GM18951 (cell line): Measurements from ENCODE around the gene PAM16.
"Not testable (repeated sequence)": the region's sequence is repeated elsewhere in the genome, so short reads cannot be mapped to it uniquely, and the experiment has no call there.

Source experiments
- POLR2A ChIP-seq: IDR thresholded peaks from 4 replicates; pipeline ENCODE4 v1.6.1; 2011; ENCODE audit warnings: mild to moderate bottlenecking; ENCODE audit not compliant: insufficient read length, insufficient read depth; ENCODE audit errors: extremely low read depth
- in situ Hi-C: fragments of 300-500 bp; cut with MboI; formaldehyde crosslinking; loops from one replicate; pipeline ENCODE4 v1.12.0; 2022; ENCODE audit warnings: low sequenced_read_pairs, mixed read lengths, inconsistent platforms; ENCODE audit not compliant: unreplicated experiment

PAM16 gene

GRCh38 chr16:4347765-4348509 is 3.2 kb downstream of the PAM16 start:
- in situ Hi-C loops: no loop called here
- no peak for TF ChIP-seq POLR2A

DNA sequence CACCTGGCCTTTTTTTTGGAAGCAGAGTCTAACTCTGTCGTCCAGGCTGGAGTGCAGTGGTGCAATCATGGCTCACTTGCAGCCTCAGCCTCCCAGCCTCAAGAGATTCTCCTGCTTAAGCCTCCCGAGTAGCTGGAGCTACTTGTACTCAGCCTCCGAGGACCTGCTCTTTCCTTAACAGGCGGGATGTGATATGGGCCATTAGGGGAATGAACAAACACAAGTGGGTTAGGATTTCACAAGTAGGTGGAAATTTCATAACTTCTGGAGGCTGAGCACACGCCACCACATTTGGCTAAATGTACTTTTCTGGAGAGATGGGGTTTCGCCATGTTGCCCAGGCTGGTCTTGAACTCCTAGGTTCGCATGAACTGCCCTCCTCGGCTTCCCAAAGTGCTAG is 4.1 kb downstream of the PAM16 start:
- no peak for TF ChIP-seq POLR2A
- in situ Hi-C loops: no loop called here

- TF ChIP-seq POLR2A: no peak
- in situ Hi-C loops: no loop called here
Observed at GRCh38 chr16:4345836-4346781, 5.0 kb downstream of the PAM16 start.

GRCh38 chr16:4344983-4345835 is 5.9 kb downstream of the PAM16 start:
- TF ChIP-seq POLR2A: no peak
- in situ Hi-C loops: no loop called here

GRCh38 chr16:4344300-4344982 is 6.7 kb downstream of the PAM16 start:
- in situ Hi-C loops: not testable (repeated sequence)

- no peak for TF ChIP-seq POLR2A
- in situ Hi-C loops: no loop called here
Observed at GRCh38 chr16:4342866-4343744, 8.0 kb downstream of the PAM16 start.

DNA sequence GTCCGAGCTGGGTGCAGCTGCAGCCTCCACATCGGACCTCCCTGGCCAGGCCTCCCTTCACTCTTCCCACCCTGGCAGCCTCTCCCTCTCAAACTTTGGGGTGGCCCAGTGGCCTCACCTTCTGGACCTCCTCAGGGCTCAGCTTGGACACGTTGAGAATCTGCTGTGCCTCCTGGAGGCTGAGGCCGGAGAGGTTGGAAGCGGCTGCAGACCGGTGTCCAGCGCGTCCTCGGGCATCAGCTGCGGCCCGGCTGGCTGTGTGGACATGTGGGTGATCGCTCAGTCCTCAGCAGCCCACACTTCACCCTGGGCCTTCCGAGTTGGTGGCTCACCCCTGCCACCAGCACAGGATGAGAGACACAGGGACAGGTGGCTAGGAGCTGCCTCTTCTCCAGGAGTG is 9.9 kb downstream of the PAM16 start:
- TF ChIP-seq POLR2A: no peak

GRCh38 chr16:4340443-4340842 is 10.7 kb downstream of the PAM16 start:
- no peak for TF ChIP-seq POLR2A
- in situ Hi-C loops: no loop called here

More for the DNA sequence above, 9.9 kb downstream of the PAM16 start:
- in situ Hi-C loops: no loop called here

DNA sequence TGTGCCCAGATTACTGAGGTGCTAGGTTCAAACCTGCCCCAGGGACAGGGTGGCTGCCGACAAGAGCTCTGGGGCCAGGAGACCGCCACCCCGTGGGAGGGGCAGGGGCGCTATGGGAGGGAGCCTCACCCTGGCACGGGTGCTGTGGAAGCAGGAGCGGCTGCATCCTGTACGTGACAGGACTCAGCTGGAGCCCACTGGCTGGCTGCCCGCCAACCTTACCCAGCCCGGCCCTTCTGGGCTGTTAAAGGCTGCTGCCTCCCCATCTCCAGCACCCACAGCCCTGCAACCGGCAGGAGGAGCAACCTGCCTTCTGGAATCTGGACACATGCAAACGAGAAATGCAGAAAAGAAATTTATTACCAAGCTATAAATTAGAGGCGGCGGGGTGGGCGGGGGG is 11.2 kb downstream of the PAM16 start:
- TF ChIP-seq POLR2A: no peak
- in situ Hi-C loops: no loop called here

DNA sequence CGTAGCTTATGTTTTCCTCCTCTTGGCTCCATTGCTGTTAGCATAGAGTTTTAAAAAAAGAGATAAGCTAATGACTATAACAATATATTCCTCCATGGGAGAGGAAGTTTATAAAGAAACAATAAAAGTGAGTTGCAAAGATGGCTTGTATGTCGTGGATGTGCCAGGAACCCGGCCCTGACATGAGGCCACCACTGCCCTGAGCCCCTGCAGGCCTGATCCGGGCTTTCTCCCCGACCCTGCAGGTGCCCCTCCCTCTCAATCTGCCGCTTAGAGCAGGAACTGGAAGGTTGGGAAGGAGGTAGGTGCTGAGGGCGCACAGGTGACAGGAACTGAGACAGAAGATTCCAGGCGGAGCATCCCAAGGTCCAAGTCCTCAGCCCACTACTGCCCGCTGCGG is 11.7 kb downstream of the PAM16 start:
- no peak for TF ChIP-seq POLR2A
- in situ Hi-C loops: no loop called here

DNA sequence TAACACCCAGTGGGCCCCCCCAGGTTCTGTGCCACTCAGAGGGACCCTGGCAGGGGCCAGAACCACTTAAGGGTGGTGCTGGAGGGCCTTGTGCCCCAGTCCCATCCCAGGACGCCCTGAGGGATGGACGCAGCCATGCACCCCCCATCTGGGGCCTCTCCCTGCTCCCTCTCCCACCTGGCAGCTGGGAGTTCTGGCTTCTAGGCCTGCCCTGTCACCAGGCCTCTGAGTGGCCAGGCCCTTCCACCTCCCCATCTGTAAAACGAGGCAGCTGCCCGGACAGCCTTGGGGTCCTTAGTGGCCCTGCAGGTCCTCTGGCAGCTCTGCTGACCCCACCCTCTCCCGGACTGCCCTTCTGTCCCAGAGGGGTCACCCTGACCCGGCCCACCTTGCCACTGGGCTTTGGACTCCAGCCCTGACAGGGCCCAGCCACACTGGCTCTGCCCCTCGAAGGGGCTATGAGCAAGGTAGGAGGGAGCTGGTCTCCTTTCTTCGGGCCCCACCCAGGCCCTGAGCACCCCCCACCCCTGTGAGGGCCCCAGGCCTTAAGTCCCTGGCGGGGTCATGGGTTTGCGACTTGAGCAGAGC is 12.3 kb downstream of the PAM16 start:
- in situ Hi-C loops: no loop called here
- TF ChIP-seq POLR2A: no peak
